Measurements from ENCODE around the gene HINT3. TPM values are rescaled to one million over a fixed set of nuclear protein-coding genes. Genes with fewer than 3 reads are reported as not detected.

Gene HINT3
- total and polyA plus RNA-seq, 2 of the 13 experiments (the other 11 are each of a cell fraction or from before 2014, with no cell fraction given) = 3.1 to 22.8 TPM

DNA sequence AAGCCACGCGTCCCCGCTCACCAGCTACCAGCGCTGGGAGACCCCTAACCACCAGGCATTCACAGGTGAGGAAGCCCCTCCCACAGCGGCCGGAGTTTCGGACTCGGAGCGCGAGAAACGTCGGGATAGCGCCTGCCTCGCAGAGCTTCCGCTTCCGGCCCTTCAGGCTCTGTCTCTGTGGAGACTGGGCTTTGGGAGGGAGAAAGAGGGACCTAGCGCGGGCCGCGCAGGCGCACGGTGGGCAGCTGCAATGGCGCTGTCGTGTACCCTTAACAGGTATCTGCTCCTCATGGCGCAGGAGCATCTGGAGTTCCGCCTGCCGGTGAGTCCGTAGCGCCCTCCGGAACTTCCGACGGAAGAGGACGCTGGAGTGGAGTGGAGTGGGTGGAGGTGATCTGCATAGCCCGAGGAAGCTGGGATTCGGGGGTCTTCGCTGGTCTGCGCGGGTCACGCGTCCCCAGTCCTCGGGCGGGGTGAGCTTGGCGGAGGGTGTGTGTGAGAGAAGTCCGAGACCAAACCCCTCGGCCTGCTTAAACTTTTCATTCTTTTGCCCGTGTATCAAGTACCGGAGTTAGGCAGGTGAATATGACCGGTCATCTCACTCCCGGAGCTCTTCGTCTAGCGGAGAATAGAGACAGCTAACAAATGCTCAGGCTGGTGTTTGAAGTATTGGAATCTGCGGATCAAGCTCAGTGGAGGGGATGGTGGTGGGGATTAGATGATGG, 29.9 kb downstream of the HINT3 start, which contains the start of gene TRMT11 (continued):
- TF ChIP-seq HOXA5 (CRISPR knock-in tag; IDR thresholded peaks at IDR 0.05) (peak; percentile 78; the same call in 1 of the 2 replicates), ZSCAN31 (CRISPR knock-in tag; IDR thresholded peaks at IDR 0.05; ENCODE audit: low read depth) (peak; percentile 94), NFYC (CRISPR knock-in tag; IDR thresholded peaks at IDR 0.05) (peak; percentile 50; the same call in 1 of the 2 replicates), RARG (CRISPR knock-in tag; IDR thresholded peaks at IDR 0.05; ENCODE audit: low read depth) (0 out of 2 replicates have a peak, but pooled peaks have one; percentile 50), ZNF775 (CRISPR knock-in tag; IDR thresholded peaks at IDR 0.05; ENCODE audit: borderline replicate concordance) (peak; percentile 78; the same call in 1 of the 2 replicates), MZF1 (CRISPR knock-in tag; IDR thresholded peaks at IDR 0.05; ENCODE audit: borderline replicate concordance) (peak; percentile 73; the same call in 1 of the 2 replicates), ZNF563 (CRISPR knock-in tag; IDR thresholded peaks at IDR 0.05) (peak; percentile 73; the same call in 1 of the 2 replicates), ZNF83 (CRISPR knock-in tag; IDR thresholded peaks at IDR 0.05; ENCODE audit: borderline replicate concordance) (peak; percentile 98), KLF6 (CRISPR knock-in tag; IDR thresholded peaks at IDR 0.05) (peak; percentile 87), SYNCRIP (IDR thresholded peaks at IDR 0.05; ENCODE audit: insufficient read depth, low read depth, low read length) (no peak), ZXDC (CRISPR knock-in tag; IDR thresholded peaks at IDR 0.05) (peak; percentile 95; the same call in 1 of the 2 replicates), MED1 (CRISPR knock-in tag; IDR thresholded peaks at IDR 0.05) (peak; percentile 72), NFKB2 (CRISPR knock-in tag; IDR thresholded peaks at IDR 0.05; ENCODE audit: borderline replicate concordance) (peak; percentile 98), ZKSCAN8 (CRISPR knock-in tag; IDR thresholded peaks at IDR 0.05; ENCODE audit: borderline replicate concordance) (peak; percentile 56; the same call in 1 of the 2 replicates)
- TF ChIP-seq, protein P1, sequence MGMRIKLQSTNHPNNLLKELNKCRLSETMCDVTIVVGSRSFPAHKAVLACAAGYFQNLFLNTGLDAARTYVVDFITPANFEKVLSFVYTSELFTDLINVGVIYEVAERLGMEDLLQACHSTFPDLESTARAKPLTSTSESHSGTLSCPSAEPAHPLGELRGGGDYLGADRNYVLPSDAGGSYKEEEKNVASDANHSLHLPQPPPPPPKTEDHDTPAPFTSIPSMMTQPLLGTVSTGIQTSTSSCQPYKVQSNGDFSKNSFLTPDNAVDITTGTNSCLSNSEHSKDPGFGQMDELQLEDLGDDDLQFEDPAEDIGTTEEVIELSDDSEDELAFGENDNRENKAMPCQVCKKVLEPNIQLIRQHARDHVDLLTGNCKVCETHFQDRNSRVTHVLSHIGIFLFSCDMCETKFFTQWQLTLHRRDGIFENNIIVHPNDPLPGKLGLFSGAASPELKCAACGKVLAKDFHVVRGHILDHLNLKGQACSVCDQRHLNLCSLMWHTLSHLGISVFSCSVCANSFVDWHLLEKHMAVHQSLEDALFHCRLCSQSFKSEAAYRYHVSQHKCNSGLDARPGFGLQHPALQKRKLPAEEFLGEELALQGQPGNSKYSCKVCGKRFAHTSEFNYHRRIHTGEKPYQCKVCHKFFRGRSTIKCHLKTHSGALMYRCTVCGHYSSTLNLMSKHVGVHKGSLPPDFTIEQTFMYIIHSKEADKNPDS (CRISPR knock-in tag; IDR thresholded peaks at IDR 0.05) = peak; percentile 86; the same call in 1 of the 2 replicates
- TF ChIP-seq, protein P2, sequence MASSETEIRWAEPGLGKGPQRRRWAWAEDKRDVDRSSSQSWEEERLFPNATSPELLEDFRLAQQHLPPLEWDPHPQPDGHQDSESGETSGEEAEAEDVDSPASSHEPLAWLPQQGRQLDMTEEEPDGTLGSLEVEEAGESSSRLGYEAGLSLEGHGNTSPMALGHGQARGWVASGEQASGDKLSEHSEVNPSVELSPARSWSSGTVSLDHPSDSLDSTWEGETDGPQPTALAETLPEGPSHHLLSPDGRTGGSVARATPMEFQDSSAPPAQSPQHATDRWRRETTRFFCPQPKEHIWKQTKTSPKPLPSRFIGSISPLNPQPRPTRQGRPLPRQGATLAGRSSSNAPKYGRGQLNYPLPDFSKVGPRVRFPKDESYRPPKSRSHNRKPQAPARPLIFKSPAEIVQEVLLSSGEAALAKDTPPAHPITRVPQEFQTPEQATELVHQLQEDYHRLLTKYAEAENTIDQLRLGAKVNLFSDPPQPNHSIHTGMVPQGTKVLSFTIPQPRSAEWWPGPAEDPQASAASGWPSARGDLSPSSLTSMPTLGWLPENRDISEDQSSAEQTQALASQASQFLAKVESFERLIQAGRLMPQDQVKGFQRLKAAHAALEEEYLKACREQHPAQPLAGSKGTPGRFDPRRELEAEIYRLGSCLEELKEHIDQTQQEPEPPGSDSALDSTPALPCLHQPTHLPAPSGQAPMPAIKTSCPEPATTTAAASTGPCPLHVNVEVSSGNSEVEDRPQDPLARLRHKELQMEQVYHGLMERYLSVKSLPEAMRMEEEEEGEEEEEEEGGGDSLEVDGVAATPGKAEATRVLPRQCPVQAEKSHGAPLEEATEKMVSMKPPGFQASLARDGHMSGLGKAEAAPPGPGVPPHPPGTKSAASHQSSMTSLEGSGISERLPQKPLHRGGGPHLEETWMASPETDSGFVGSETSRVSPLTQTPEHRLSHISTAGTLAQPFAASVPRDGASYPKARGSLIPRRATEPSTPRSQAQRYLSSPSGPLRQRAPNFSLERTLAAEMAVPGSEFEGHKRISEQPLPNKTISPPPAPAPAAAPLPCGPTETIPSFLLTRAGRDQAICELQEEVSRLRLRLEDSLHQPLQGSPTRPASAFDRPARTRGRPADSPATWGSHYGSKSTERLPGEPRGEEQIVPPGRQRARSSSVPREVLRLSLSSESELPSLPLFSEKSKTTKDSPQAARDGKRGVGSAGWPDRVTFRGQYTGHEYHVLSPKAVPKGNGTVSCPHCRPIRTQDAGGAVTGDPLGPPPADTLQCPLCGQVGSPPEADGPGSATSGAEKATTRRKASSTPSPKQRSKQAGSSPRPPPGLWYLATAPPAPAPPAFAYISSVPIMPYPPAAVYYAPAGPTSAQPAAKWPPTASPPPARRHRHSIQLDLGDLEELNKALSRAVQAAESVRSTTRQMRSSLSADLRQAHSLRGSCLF (CRISPR knock-in tag; IDR thresholded peaks at IDR 0.05; ENCODE audit: borderline replicate concordance) = peak; percentile 4; the same call in 1 of the 2 replicates
